GM19025 (cell line): ENCODE measurements around the gene SLC7A4.

ENCODE experiments used
- ATAC-seq: cut with Tn5 transposase; IDR thresholded peaks from one replicate; pipeline ENCODE4 v1.9.1; 2021; ENCODE audit warnings: mild to moderate bottlenecking, low read depth, moderate library complexity; ENCODE audit not compliant: unreplicated experiment

SLC7A4 gene

GRCh38 chr22:21000987-21001600 lies 31.3 kb downstream of the SLC7A4 start:
- no peak for ATAC-seq

GRCh38 chr22:21000207-21000986 lies 32.0 kb downstream of the SLC7A4 start:
- no peak for ATAC-seq

- no peak for ATAC-seq
Observed at GRCh38 chr22:20999350-21000206, 32.8 kb downstream of the SLC7A4 start.

GRCh38 chr22:20998411-20999336 lies 33.7 kb downstream of the SLC7A4 start:
- no peak for ATAC-seq

GRCh38 chr22:20997536-20998257 lies 34.7 kb downstream of the SLC7A4 start:
- ATAC-seq: no peak

GRCh38 chr22:20996598-20997535 lies 35.5 kb downstream of the SLC7A4 start:
- no peak for ATAC-seq

GRCh38 chr22:20996031-20996410 lies 36.3 kb downstream of the SLC7A4 start:
- ATAC-seq: no peak

- no peak for ATAC-seq
Observed at GRCh38 chr22:20995329-20996030, 36.9 kb downstream of the SLC7A4 start.

GRCh38 chr22:20994902-20995241 lies 37.5 kb downstream of the SLC7A4 start:
- ATAC-seq: no peak

- no peak for ATAC-seq
Observed at GRCh38 chr22:20994128-20994901, 38.0 kb downstream of the SLC7A4 start.

GRCh38 chr22:20993304-20994127 lies 38.8 kb downstream of the SLC7A4 start:
- no peak for ATAC-seq

GRCh38 chr22:20992456-20993303 lies 39.7 kb downstream of the SLC7A4 start:
- no peak for ATAC-seq

GRCh38 chr22:20992056-20992442 lies 40.3 kb downstream of the SLC7A4 start:
- no peak for ATAC-seq

- ATAC-seq: no peak
Observed at GRCh38 chr22:20991252-20992055, 40.9 kb downstream of the SLC7A4 start.
